Uterus (tissue), 2 donors: ENCODE measurements around the gene INAVA.

ENCODE experiments used
- CTCF ChIP-seq, 4 experiments: fragments of 200-600 bp in 2 of 4; fragments of 450-650 bp in 2 of 4; sonication (generic) in 2 of 4; IDR thresholded peaks; one replicate each; pipeline ENCODE4 v1.5.1; 2016 to 2019; ENCODE audit warnings: antibody characterized with exemption in 4 of 4, mild to moderate bottlenecking in 2 of 4, moderate library complexity in 1 of 4
- POLR2A ChIP-seq, 2 donors: fragments of 450-650 bp; IDR thresholded peaks; one replicate each; pipeline ENCODE4 v1.6.1; 2016; ENCODE audit warnings: antibody characterized with exemption in 2 of 2, mild to moderate bottlenecking in 1 of 2, moderate library complexity in 1 of 2

DNA sequence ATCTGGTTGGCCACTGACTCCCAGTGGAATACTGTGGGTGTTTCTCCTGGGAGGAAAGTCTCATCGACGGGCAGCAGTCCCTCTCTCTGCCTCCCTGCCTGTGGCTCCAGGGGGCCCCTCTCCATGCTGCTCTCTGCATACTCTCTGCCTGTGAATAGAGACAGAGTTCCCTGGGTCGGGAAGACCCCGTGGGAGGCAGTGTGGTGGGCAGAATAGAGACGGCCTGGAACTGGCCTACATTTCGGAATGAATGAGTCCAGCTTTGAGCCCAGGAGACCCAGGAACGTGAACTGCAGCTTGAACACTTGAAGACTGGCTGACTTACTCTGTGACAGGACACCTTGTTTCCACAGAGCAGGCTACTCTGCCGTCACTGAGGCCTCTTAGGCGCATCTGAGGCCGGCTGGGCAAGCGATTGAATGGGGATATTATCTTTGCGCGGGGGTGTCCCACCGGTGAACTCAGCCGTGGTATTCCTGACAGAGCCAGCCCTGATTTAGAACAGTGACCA, 64.8 kb downstream of the INAVA start:
- TF ChIP-seq CTCF (IDR thresholded peaks at IDR 0.05) (no peak), POLR2A (IDR thresholded peaks at IDR 0.05) (no peak)
